Measurements from ENCODE around the gene PLEKHA1.

PLEKHA1 gene

DNA sequence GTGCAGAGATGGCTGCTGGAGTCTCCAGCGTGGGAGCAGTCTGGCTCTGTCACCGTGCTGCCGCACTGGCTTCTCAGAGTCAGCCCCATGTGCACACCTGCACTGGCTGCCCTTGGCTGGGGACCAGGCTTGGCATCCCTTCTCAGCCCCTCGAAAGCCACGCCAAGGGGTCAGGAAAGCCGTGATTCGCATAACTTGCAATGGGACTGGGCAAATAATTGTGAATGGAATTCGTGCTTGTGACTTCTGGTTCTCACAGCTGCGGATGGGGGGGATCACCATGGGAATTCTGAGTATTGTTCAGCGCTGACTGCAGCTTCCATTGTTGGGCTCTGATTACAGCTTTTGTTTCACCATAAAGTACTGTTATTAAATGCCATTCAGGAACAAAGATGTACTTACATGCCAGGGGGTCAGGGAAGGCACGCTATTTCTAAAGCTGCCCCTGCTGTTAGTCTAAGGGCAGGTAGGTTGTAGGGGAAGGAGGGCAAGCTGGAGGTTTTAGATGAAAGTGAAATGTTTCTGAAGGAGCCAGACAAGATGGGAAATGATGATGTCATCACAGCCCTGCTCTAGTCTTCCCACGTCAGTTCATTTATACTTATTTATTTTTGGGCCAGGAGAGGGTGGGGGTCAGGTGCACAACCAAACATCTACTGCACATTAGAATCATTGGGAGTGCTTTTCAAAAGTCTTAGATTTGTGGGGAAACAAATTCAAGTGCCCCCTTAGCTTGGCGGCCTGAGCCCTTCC lies 5.8 kb upstream of the PLEKHA1 start:
- peaks cover 10% of the 10 kb centered on the region for H3K27me3 ChIP-seq (ENCODE audit: insufficient read depth, insufficient read length)
- H3K9ac ChIP-seq (ENCODE audit: insufficient read length, low read depth) = no peak overlapping the region
- no peaks in the 10 kb centered on the region for H3K4me1 ChIP-seq (ENCODE audit: insufficient read depth, insufficient read length)
- no peaks in the 10 kb centered on the region for H3K36me3 ChIP-seq (ENCODE audit: insufficient read depth, insufficient read length, low read length)
- no peak for DNase-seq (ENCODE audit: low read depth, low spot score)
- H3K4me3 ChIP-seq (ENCODE audit: insufficient read length, low read depth) = no peak overlapping the region
- H3K9me3 ChIP-seq (ENCODE audit: insufficient read depth, low read length) = no peaks in the 10 kb centered on the region
- TF ChIP-seq ZNF274 (IDR thresholded peaks at IDR 0.05; ENCODE audit: low read depth, low read length) (no peak), SUZ12 (IDR thresholded peaks at IDR 0.05; ENCODE audit: extremely low read depth, insufficient read depth, insufficient read length) (no peak), YY1 (IDR thresholded peaks at IDR 0.05; ENCODE audit: insufficient read depth, insufficient read length) (no peak)

DNA sequence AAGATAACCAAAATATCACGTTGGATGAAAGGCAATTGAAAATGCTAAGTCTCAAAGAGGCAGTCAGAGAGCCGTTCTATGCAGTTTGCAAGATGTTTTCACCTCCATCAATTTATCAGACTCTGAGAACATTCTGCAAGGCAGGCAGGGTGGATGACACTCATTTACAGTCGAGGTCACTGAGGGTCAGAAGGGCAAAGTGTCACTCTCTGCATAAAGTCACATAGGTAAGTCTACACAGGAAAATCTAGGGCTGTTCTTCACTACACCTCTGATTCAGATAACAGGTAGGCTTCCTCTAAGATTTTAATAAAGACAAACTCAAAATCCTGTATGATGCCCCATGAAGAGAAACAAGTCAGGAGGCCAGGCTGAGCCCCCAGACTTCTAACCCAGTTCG lies 1.4 kb upstream of the PLEKHA1 start:
- Histone ChIP-seq H3K9me3 (ENCODE audit: insufficient read depth, low read length) (no peaks in the 10 kb centered on the region), H3K9ac (ENCODE audit: insufficient read length, low read depth) (no peak overlapping the region), H3K4me1 (ENCODE audit: insufficient read depth, insufficient read length) (no peaks in the 10 kb centered on the region), H3K27me3 (ENCODE audit: insufficient read depth, insufficient read length) (peaks cover 15% of the 10 kb centered on the region), H3K36me3 (ENCODE audit: insufficient read depth, insufficient read length, low read length) (no peaks in the 10 kb centered on the region), H3K4me3 (ENCODE audit: insufficient read length, low read depth) (no peak overlapping the region)
- no peak for TF ChIP-seq ZNF274 (IDR thresholded peaks at IDR 0.05; ENCODE audit: low read depth, low read length)
- TF ChIP-seq SUZ12 (IDR thresholded peaks at IDR 0.05; ENCODE audit: extremely low read depth, insufficient read depth, insufficient read length) = no peak
- no peak for TF ChIP-seq YY1 (IDR thresholded peaks at IDR 0.05; ENCODE audit: insufficient read depth, insufficient read length)
- DNase-seq (ENCODE audit: low read depth, low spot score) = no peak

DNA sequence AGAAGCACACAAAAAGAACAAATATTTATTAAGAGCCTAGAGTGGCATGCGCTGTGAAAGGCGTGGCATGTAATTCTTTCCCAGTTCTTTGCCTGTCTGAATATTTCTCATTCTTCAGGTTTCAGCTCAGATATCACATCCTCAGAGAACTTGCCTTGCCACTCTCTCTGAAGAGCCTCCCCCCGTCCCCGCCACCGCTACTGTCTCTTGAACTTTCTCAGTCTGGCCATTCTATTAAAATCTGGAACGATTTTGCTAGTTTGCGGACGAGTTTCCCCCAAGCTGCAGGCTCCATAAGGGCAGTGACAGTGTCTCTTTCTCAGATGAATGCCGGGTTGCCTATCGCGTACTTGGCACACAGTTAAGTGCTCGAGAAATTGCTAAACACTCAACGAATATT lies 787 bp upstream of the PLEKHA1 start:
- Histone ChIP-seq H3K9me3 (ENCODE audit: insufficient read depth, low read length) (no peaks in the 10 kb centered on the region), H3K4me1 (ENCODE audit: insufficient read depth, insufficient read length) (no peaks in the 10 kb centered on the region), H3K27me3 (ENCODE audit: insufficient read depth, insufficient read length) (peaks cover 15% of the 10 kb centered on the region), H3K4me3 (ENCODE audit: insufficient read length, low read depth) (peak overlapping the region; percentile 45), H3K36me3 (ENCODE audit: insufficient read depth, insufficient read length, low read length) (no peaks in the 10 kb centered on the region), H3K9ac (ENCODE audit: insufficient read length, low read depth) (peak overlapping the region; percentile 50)
- DNase-seq (ENCODE audit: low read depth, low spot score) = no peak
- no peak for TF ChIP-seq SUZ12 (IDR thresholded peaks at IDR 0.05; ENCODE audit: extremely low read depth, insufficient read depth, insufficient read length)
- TF ChIP-seq ZNF274 (IDR thresholded peaks at IDR 0.05; ENCODE audit: low read depth, low read length) = no peak
- no peak for TF ChIP-seq YY1 (IDR thresholded peaks at IDR 0.05; ENCODE audit: insufficient read depth, insufficient read length)

DNA sequence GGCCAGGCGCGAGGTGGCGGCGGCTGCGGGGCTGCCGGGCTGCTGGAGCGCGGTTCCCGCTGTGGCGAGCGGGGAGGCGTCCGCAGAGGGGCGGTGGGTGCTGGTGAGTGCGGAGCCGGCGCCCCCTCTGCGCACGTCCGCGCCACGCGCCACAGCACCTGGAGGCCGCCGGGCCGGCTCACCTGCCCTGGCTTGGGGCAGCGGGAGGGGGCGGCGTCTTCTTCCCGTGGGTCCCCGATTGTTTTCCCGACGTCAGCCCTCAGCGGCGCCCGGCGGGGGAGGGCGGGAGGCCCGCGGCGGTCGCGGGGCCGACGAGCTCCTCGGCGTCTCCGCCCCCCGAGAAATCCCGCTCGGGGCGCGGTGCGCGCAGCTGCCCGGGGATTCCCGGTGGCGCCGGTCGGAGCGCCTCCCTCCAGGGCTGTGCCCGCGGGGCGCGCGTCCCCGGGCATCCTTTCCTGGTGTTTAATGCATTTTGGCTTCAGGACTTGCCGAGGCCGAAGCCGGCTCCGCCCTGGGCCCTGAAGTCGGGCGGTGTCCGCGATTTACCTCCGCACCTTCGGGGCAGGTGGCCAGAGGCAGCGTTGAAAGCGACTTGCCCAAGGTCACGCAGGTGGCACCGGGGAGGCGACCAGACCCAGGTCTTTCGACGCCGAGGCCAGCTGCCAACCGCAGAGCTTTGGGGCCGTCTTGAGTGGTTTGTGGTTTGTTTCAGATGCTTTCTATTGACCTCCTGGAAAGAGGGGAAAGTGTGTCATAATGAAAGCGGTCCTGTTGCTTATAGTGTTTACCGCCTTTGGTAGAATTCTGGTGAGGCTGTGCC lies 561 bp downstream of the PLEKHA1 start:
- Histone ChIP-seq H3K4me3 (ENCODE audit: insufficient read length, low read depth) (peak overlapping the region; percentile 75), H3K27me3 (ENCODE audit: insufficient read depth, insufficient read length) (peaks cover 15% of the 10 kb centered on the region), H3K4me1 (ENCODE audit: insufficient read depth, insufficient read length) (no peaks in the 10 kb centered on the region), H3K36me3 (ENCODE audit: insufficient read depth, insufficient read length, low read length) (peaks cover 7% of the 10 kb centered on the region), H3K9me3 (ENCODE audit: insufficient read depth, low read length) (no peaks in the 10 kb centered on the region), H3K9ac (ENCODE audit: insufficient read length, low read depth) (peak overlapping the region; percentile 68)
- no peak for TF ChIP-seq ZNF274 (IDR thresholded peaks at IDR 0.05; ENCODE audit: low read depth, low read length)
- no peak for TF ChIP-seq SUZ12 (IDR thresholded peaks at IDR 0.05; ENCODE audit: extremely low read depth, insufficient read depth, insufficient read length)
- no peak for TF ChIP-seq YY1 (IDR thresholded peaks at IDR 0.05; ENCODE audit: insufficient read depth, insufficient read length)
- DNase-seq (ENCODE audit: low read depth, low spot score) = no peak

DNA sequence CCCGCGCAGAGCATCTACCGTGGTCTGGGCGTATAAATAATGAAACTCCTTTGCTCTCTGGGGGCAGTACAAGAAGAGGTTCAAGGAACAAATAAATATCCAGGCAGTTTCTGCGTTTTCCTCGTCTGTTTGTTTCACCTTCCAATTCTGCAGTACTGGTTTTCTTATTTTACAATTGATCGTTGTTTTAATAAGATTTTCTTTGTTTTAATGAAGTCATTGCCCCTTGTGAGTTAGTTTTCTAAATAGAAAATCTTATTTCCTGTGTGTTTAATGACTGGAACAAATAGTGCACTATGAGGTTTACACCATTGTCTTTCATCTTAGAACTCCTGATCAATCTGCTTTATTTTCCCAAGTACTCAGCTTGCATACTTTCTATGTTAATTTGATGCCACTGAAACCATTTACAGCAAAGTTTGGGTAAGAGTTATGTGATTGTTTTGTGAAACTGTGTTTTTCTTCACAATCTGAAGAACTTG lies 1.2 kb downstream of the PLEKHA1 start:
- Histone ChIP-seq H3K36me3 (ENCODE audit: insufficient read depth, insufficient read length, low read length) (peaks cover 7% of the 10 kb centered on the region), H3K4me1 (ENCODE audit: insufficient read depth, insufficient read length) (no peaks in the 10 kb centered on the region), H3K27me3 (ENCODE audit: insufficient read depth, insufficient read length) (peaks cover 15% of the 10 kb centered on the region), H3K9me3 (ENCODE audit: insufficient read depth, low read length) (no peaks in the 10 kb centered on the region), H3K9ac (ENCODE audit: insufficient read length, low read depth) (peak overlapping the region; percentile 68), H3K4me3 (ENCODE audit: insufficient read length, low read depth) (peak overlapping the region; percentile 75)
- DNase-seq (ENCODE audit: low read depth, low spot score) = no peak
- no peak for TF ChIP-seq ZNF274 (IDR thresholded peaks at IDR 0.05; ENCODE audit: low read depth, low read length)
- TF ChIP-seq YY1 (IDR thresholded peaks at IDR 0.05; ENCODE audit: insufficient read depth, insufficient read length) = no peak
- TF ChIP-seq SUZ12 (IDR thresholded peaks at IDR 0.05; ENCODE audit: extremely low read depth, insufficient read depth, insufficient read length) = no peak

DNA sequence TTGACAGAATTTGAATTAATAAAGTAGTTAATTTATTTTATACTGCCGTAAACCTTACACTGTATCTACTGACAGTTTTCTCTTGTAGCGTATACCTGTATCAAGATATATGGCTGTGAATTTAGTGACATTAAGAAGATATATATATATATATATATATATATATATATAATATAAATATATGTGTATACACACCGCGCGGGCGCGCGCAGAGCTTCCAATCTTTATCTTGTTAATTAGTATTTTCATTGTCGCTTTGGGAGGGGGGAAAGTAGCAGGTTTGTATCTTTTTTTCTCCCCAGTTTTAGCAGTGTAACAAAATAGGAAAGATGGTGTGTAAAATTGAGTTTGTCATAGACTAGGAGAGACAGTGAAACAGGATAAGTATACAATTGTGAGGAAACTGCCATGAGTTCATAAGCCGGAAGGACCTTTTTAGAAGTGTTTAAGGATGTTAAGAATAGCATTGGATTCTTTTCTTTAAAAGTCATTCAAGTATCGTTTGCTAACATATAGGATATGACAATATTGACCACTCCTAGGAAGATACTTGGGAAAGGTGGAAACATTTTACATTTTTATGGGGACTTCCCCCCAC lies 2.0 kb downstream of the PLEKHA1 start:
- H3K9ac ChIP-seq (ENCODE audit: insufficient read length, low read depth) = no peak overlapping the region
- H3K4me3 ChIP-seq (ENCODE audit: insufficient read length, low read depth) = no peak overlapping the region

More for the DNA sequence above, 2.0 kb downstream of the PLEKHA1 start:
- Histone ChIP-seq H3K27me3 (ENCODE audit: insufficient read depth, insufficient read length) (peaks cover 15% of the 10 kb centered on the region), H3K4me1 (ENCODE audit: insufficient read depth, insufficient read length) (no peaks in the 10 kb centered on the region), H3K9me3 (ENCODE audit: insufficient read depth, low read length) (no peaks in the 10 kb centered on the region), H3K36me3 (ENCODE audit: insufficient read depth, insufficient read length, low read length) (peaks cover 7% of the 10 kb centered on the region)
- DNase-seq (ENCODE audit: low read depth, low spot score) = no peak
- TF ChIP-seq ZNF274 (IDR thresholded peaks at IDR 0.05; ENCODE audit: low read depth, low read length) = no peak
- no peak for TF ChIP-seq YY1 (IDR thresholded peaks at IDR 0.05; ENCODE audit: insufficient read depth, insufficient read length)
- no peak for TF ChIP-seq SUZ12 (IDR thresholded peaks at IDR 0.05; ENCODE audit: extremely low read depth, insufficient read depth, insufficient read length)

All from NT2/D1 (cell line).